PC-9 (cell line): ENCODE data around the gene THY1. TPM values are rescaled to one million over a fixed set of nuclear protein-coding genes. Genes with fewer than 3 reads are reported as not detected.

Experiments
- BruUV-seq: library from RNA; stranded (reverse); fragments of 400-500 nt; replicated peaks from 2 replicates; lab custom pipeline; 2021; lab: Mats Ljungman, UMichigan
- CTCF ChIA-PET: fragments of 300-600 bp; sonication (Branson Sonifier 250); formaldehyde crosslinking; loops from one replicate; lab custom pipeline; 2022; ENCODE audit warnings: antibody characterized with exemption; lab: Charles Lee
- POLR2A ChIA-PET: fragments of 300-600 bp; sonication (Branson Sonifier 250); formaldehyde crosslinking; loops from one replicate; lab custom pipeline; 2022; ENCODE audit warnings: antibody characterized with exemption; ENCODE audit not compliant: unreplicated experiment; lab: Charles Lee
- DNase-seq, 2 experiments: peaks; one replicate each; pipeline versions ENCODE4 v3.0.0 to v3.0.0-alpha.2; 2015 to 2022; ENCODE audit warnings: mixed read lengths in 1 of 2
- H2AFZ ChIP-seq: fragments of 200-600 bp; sonication (generic); 2 replicates; pipeline ENCODE4 v1.8.1; 2017; ENCODE audit warnings: antibody characterized with exemption
- H3F3A ChIP-seq: fragments of 200-600 bp; sonication (generic); 2 replicates; pipeline ENCODE4 v1.8.1; 2017; ENCODE audit warnings: antibody characterized with exemption, mild to moderate bottlenecking, low read depth; ENCODE audit not compliant: insufficient read depth
- H3K27ac ChIP-seq: fragments of 200-600 bp; sonication (generic); 2 replicates; pipeline ENCODE4 v1.6.1; 2016; ENCODE audit warnings: mixed run types
- H3K27me3 ChIP-seq: fragments of 200-600 bp; sonication (generic); 2 replicates; pipeline ENCODE4 v1.6.1; 2016; ENCODE audit warnings: low read depth, mixed run types; ENCODE audit not compliant: insufficient read depth
- H3K36me3 ChIP-seq: fragments of 200-600 bp; sonication (generic); 2 replicates; pipeline ENCODE4 v1.6.1; 2016; ENCODE audit warnings: low read depth, mixed run types
- H3K4me1 ChIP-seq: fragments of 200-600 bp; sonication (generic); replicated peaks from 2 replicates; pipeline ENCODE4 v1.6.1; 2016; ENCODE audit warnings: mixed run types; ENCODE audit not compliant: insufficient read depth
- H3K4me2 ChIP-seq: fragments of 200-600 bp; sonication (generic); 2 replicates; pipeline ENCODE4 v1.6.1; 2017; ENCODE audit warnings: mixed run types
- H3K4me3 ChIP-seq: fragments of 200-600 bp; sonication (generic); 2 replicates; pipeline ENCODE4 v1.6.1; 2016; ENCODE audit warnings: mixed run types
- H3K79me2 ChIP-seq: fragments of 200-600 bp; sonication (generic); 2 replicates; pipeline ENCODE4 v1.6.1; 2017; ENCODE audit warnings: low read depth, mixed run types
- H3K9me2 ChIP-seq: fragments of 200-600 bp; sonication (generic); 2 replicates; pipeline ENCODE4 v1.8.1; 2017; ENCODE audit warnings: mild to moderate bottlenecking; ENCODE audit not compliant: insufficient read depth
- H3K9me3 ChIP-seq: fragments of 200-600 bp; sonication (generic); 2 replicates; pipeline ENCODE4 v1.8.1; 2016; ENCODE audit warnings: low read depth; ENCODE audit not compliant: insufficient read depth
- H4K20me1 ChIP-seq: fragments of 200-600 bp; sonication (generic); 2 replicates; pipeline ENCODE4 v1.8.1; 2017; ENCODE audit not compliant: insufficient read depth
- CTCF ChIP-seq: fragments of 200-600 bp; sonication (generic); conservative IDR thresholded peaks from 2 replicates; pipeline ENCODE4 v1.6.1; 2017; ENCODE audit warnings: mixed run types, antibody characterized with exemption, mild to moderate bottlenecking, moderate library complexity
- EZH2 ChIP-seq: fragments of 200-600 bp; sonication (generic); IDR thresholded peaks from 2 replicates; pipeline ENCODE4 v1.8.0; 2017; ENCODE audit warnings: antibody characterized with exemption, low read depth
- intact Hi-C: fragments of 100-400 bp; cut with micrococcal nuclease; formaldehyde crosslinking; loops from one replicate; pipeline ENCODE4 v1.10.0; 2022; ENCODE audit not compliant: unreplicated experiment
- total RNA-seq: library from RNA; stranded (reverse); gene quantifications from 2 replicates; pipeline ENCODE4 v1.2.3, GENCODE V29; 2021

Gene THY1
- total RNA-seq, 1 experiment from 2014 or later = not detected

- no peaks in the 10 kb centered on the region for H3K36me3 ChIP-seq
- H4K20me1 ChIP-seq = no peaks in the 10 kb centered on the region
- no peak for DNase-seq
- no peak overlapping the region for H3K4me3 ChIP-seq
- peak overlapping the region; percentile 14; the same call in 1 of the 2 replicates for H3K4me2 ChIP-seq
- no peaks in the 10 kb centered on the region for H3K9me3 ChIP-seq
- BruUV-seq = no TSS peak
- POLR2A ChIA-PET = interaction anchor here (0.6 kb wide), 1 partner anchor 41 kb away, joined by 56 read pairs; no protein-coding TSS in a partner anchor
- TF ChIP-seq CTCF = no peak
- no peak for TF ChIP-seq EZH2
- no peaks in the 10 kb centered on the region for H3K79me2 ChIP-seq
- no peak overlapping the region for H3K27ac ChIP-seq
- peaks cover 4% of the 10 kb centered on the region; the same call in 1 of the 2 replicates for H3F3A ChIP-seq
- intact Hi-C loops = no loop called here
- no peaks in the 10 kb centered on the region for H3K9me2 ChIP-seq
- H3K27me3 ChIP-seq = no peaks in the 10 kb centered on the region
- CTCF ChIA-PET = interaction anchor here (0.6 to 2.1 kb wide), 3 partner anchors 24 to 93 kb away, joined by 3 to 6 read pairs (median 4); no protein-coding TSS in a partner anchor
- peaks cover 37% of the 10 kb centered on the region for H3K4me1 ChIP-seq
- H2AFZ ChIP-seq = no peak overlapping the region
Observed at GRCh38 chr11:119378851-119379465, 44.0 kb downstream of the THY1 start.

- no peaks in the 10 kb centered on the region for H3K9me3 ChIP-seq
- ChIA-PET CTCF (interaction anchor here (0.6 to 2.1 kb wide), 3 partner anchors 18 to 94 kb away, joined by 3 to 6 read pairs (median 5); no protein-coding TSS in a partner anchor), POLR2A (interaction anchor here (0.7 kb wide), 1 partner anchor 529 kb away, joined by 4 read pairs; no protein-coding TSS in a partner anchor)
- no peaks in the 10 kb centered on the region for H3K79me2 ChIP-seq
- BruUV-seq = no TSS peak
- no peaks in the 10 kb centered on the region for H4K20me1 ChIP-seq
- intact Hi-C loops = no loop called here
- DNase-seq = no peak
- no peaks in the 10 kb centered on the region for H3K36me3 ChIP-seq
- no peak overlapping the region for H3K4me3 ChIP-seq
- H3F3A ChIP-seq = peaks cover 4% of the 10 kb centered on the region; the same call in 1 of the 2 replicates
- no peaks in the 10 kb centered on the region for H3K9me2 ChIP-seq
- no peak overlapping the region for H2AFZ ChIP-seq
- no peak overlapping the region for H3K27ac ChIP-seq
- TF ChIP-seq CTCF = no peak
- no peak for TF ChIP-seq EZH2
- no peaks in the 10 kb centered on the region for H3K27me3 ChIP-seq
- peaks cover 37% of the 10 kb centered on the region for H3K4me1 ChIP-seq
- H3K4me2 ChIP-seq = peak overlapping the region; percentile 47
Observed at GRCh38 chr11:119377961-119378667, 44.9 kb downstream of the THY1 start.

- DNase-seq = peak; percentile 69 to 73
- peaks cover 4% of the 10 kb centered on the region; the same call in 1 of the 2 replicates for H3F3A ChIP-seq
- peaks cover 35% of the 10 kb centered on the region for H3K4me1 ChIP-seq
- H3K9me2 ChIP-seq = no peaks in the 10 kb centered on the region
- no peaks in the 10 kb centered on the region for H4K20me1 ChIP-seq
- H3K79me2 ChIP-seq = no peaks in the 10 kb centered on the region
- no peak overlapping the region for H3K4me3 ChIP-seq
- intact Hi-C loops = no loop called here
- no peaks in the 10 kb centered on the region for H3K27me3 ChIP-seq
- ChIA-PET CTCF (interaction anchor here (0.6 to 2.1 kb wide), 3 partner anchors 21 to 98 kb away, joined by 3 to 8 read pairs (median 6); no protein-coding TSS in a partner anchor), POLR2A (interaction anchor here (0.7 kb wide), 1 partner anchor 530 kb away, joined by 4 read pairs; no protein-coding TSS in a partner anchor)
- no TSS peak for BruUV-seq
- H3K27ac ChIP-seq = no peak overlapping the region
- no peak overlapping the region for H2AFZ ChIP-seq
- TF ChIP-seq CTCF = no peak
- TF ChIP-seq EZH2 = no peak
- no peaks in the 10 kb centered on the region for H3K36me3 ChIP-seq
- H3K4me2 ChIP-seq = peak overlapping the region; percentile 47
- no peaks in the 10 kb centered on the region for H3K9me3 ChIP-seq
Observed at GRCh38 chr11:119377112-119377901, 45.7 kb downstream of the THY1 start.
